ENCODE measurements around the gene OTP. TPM values are rescaled to one million over a fixed set of nuclear protein-coding genes. Genes with fewer than 3 reads are reported as not detected.

The OTP gene
- polyA plus RNA-seq, 1 of the 3 experiments (the other 2 are of a cell fraction): not detected

GRCh38 chr5:77629509-77630113 is 8.9 kb downstream of the OTP start:
- POLR2A ChIA-PET: no interaction called here
- Histone ChIP-seq H3F3A (replicated peaks; ENCODE audit: insufficient read depth) (no peaks in the 10 kb centered on the region), H3K27me3 (ENCODE audit: insufficient read depth) (peaks cover 77% of the 10 kb centered on the region), H3K4me1 (ENCODE audit: control insufficient read depth in 1 of 2, insufficient read depth in 2 of 2, low read depth in 1 of 2, low read length in 1 of 2) (peaks cover 0 to 14% of the 10 kb centered on the region in 2 experiments; a peak in 1 of 4 replicates), H3K9me3 (no peaks in the 10 kb centered on the region; the same call in 1 of the 2 replicates), H3K4me2 (peak overlapping the region; percentile 52; the same call in 1 of the 2 replicates), H3K27ac (ENCODE audit: low read depth in 2 of 2, low read length in 1 of 2) (no peak overlapping the region), H3K9ac (no peak overlapping the region), H2AFZ (ENCODE audit: low read depth) (no peak overlapping the region), H3K4me3 (ENCODE audit: low read depth in 2 of 2, low read length in 1 of 2) (peak overlapping the region in 1 of 2 experiments; percentile 34; a peak in 1 of 4 replicates), H3K9me2 (no peaks in the 10 kb centered on the region), H4K20me1 (ENCODE audit: insufficient read depth) (no peaks in the 10 kb centered on the region), H3K36me3 (replicated peaks in 1 of 2; ENCODE audit: control insufficient read depth in 1 of 2, insufficient read depth in 2 of 2, low read length in 1 of 2) (no peaks in the 10 kb centered on the region), H3K79me2 (ENCODE audit: insufficient read depth) (no peaks in the 10 kb centered on the region)
- CTCF ChIA-PET: interaction anchor here (0.6 to 2.3 kb wide), 9 partner anchors 8 to 774 kb away, joined by 3 to 11 read pairs (median 5); partner anchors contain the start of gene OTP
- no peak for TF ChIP-seq RXRA (IDR thresholded peaks at IDR 0.05; ENCODE audit: borderline replicate concordance, low read depth)
- no peak for TF ChIP-seq TEAD4 (IDR thresholded peaks at IDR 0.05; ENCODE audit: borderline replicate concordance, insufficient read depth)
- no peak for TF ChIP-seq USF2 (IDR thresholded peaks at IDR 0.05; ENCODE audit: borderline replicate concordance, low read depth, low read length)
- no peak for TF ChIP-seq CHD2 (IDR thresholded peaks at IDR 0.05; ENCODE audit: low read length, partially characterized antibody)
- TF ChIP-seq IRF3 (IDR thresholded peaks at IDR 0.05; ENCODE audit: low read depth, low read length): no peak
- no peak for TF ChIP-seq GABPA (IDR thresholded peaks at IDR 0.05; ENCODE audit: low read depth)
- no peak for TF ChIP-seq MAX (IDR thresholded peaks at IDR 0.05; ENCODE audit: low read depth)
- TF ChIP-seq MXI1 (IDR thresholded peaks at IDR 0.05; ENCODE audit: low read depth, low read length): no peak
- no peak for TF ChIP-seq RAD21 (IDR thresholded peaks at IDR 0.05; ENCODE audit: low read length)
- no peak for TF ChIP-seq FOXM1 (IDR thresholded peaks at IDR 0.05; ENCODE audit: low read depth)
- no peak for TF ChIP-seq REST (IDR thresholded peaks at IDR 0.05; ENCODE audit: low read depth, low read length)
- no peak for TF ChIP-seq EZH2phosphoT487 (IDR thresholded peaks at IDR 0.05; ENCODE audit: borderline replicate concordance, low read depth)
- no peak for TF ChIP-seq TAF1 (IDR thresholded peaks at IDR 0.05; ENCODE audit: borderline replicate concordance, low read depth, low read length)
- TF ChIP-seq FOSL2 (IDR thresholded peaks at IDR 0.05; ENCODE audit: borderline replicate concordance, low read depth): no peak
- TF ChIP-seq SMC3 (IDR thresholded peaks at IDR 0.05; ENCODE audit: low read depth, low read length): no peak
- TF ChIP-seq EP300 (IDR thresholded peaks at IDR 0.05; ENCODE audit: borderline replicate concordance in 1 of 2, low read depth in 1 of 2, low read length in 1 of 2): no peak
- no peak for DNase-seq
- WGBS (ENCODE audit: low lambda C conversion rate): 23% methylated on average over 43 of the region's 52 CpGs

Measured in SK-N-SH (cell line).